K562 (cell line): Measurements from ENCODE around the gene NUDT22. TPM values are rescaled to one million over a fixed set of nuclear protein-coding genes. Genes with fewer than 3 reads are reported as not detected.

ENCODE experiments used
- ARID3A ChIP-seq: IDR thresholded peaks from 2 replicates; pipeline ENCODE4 v1.6.1; 2012; ENCODE audit warnings: low read depth, low read length, improper control_type of control experiment, borderline replicate concordance
- ATF1 ChIP-seq, 2 experiments: fragments of 450-650 bp in 1 of 2; IDR thresholded peaks; 2 replicates each; pipeline ENCODE4 v1.6.1; 2016; ENCODE audit warnings: missing compliant biosample characterization in 1 of 2, missing genetic modification characterization in 1 of 2
- BCL6 ChIP-seq: fragments of 250-450 bp; sonication (Bioruptor Pico); IDR thresholded peaks from 2 replicates; pipeline ENCODE4 v1.4.0; 2020
- E2F3 ChIP-seq: fragments of 250-450 bp; sonication (Bioruptor Pico); IDR thresholded peaks from 2 replicates; pipeline ENCODE4 v1.4.0; 2020; ENCODE audit warnings: mild to moderate bottlenecking
- ELK1 ChIP-seq: sonication (generic); formaldehyde crosslinking; IDR thresholded peaks from 2 replicates; pipeline ENCODE4 v1.8.1; 2022; ENCODE audit warnings: missing genetic modification reagents
- ERF ChIP-seq: fragments of 450-650 bp; formaldehyde crosslinking; IDR thresholded peaks from 2 replicates; pipeline ENCODE4 v1.4.0; 2020; ENCODE audit warnings: mild to moderate bottlenecking, mixed read lengths
- FIP1L1 ChIP-seq: fragments of 200-400 bp; formaldehyde crosslinking; IDR thresholded peaks from 2 replicates; pipeline ENCODE4 v1.6.1; 2018; ENCODE audit warnings: mild to moderate bottlenecking, low read depth, low read length; ENCODE audit not compliant: poor library complexity, severe bottlenecking
- HMGXB4 ChIP-seq: sonication (generic); formaldehyde crosslinking; IDR thresholded peaks from 2 replicates; pipeline ENCODE4 v1.8.1; 2023; ENCODE audit warnings: mild to moderate bottlenecking, missing genetic modification reagents
- MAFF ChIP-seq: IDR thresholded peaks from 2 replicates; pipeline ENCODE4 v1.6.1; 2012; ENCODE audit warnings: low read length, improper control_type of control experiment
- MTA3 ChIP-seq: fragments of 450-650 bp; formaldehyde crosslinking; IDR thresholded peaks from 2 replicates; pipeline ENCODE4 v1.6.1; 2017; ENCODE audit warnings: mild to moderate bottlenecking, borderline replicate concordance
- NEUROD1 ChIP-seq: fragments of 150-350 bp; IDR thresholded peaks from 2 replicates; pipeline ENCODE4 v1.6.1; 2014; ENCODE audit warnings: borderline replicate concordance, low read length, low read depth; ENCODE audit not compliant: partially characterized antibody
- PHF20 ChIP-seq: fragments of 450-650 bp; IDR thresholded peaks from 2 replicates; pipeline ENCODE4 v1.6.1; 2018; ENCODE audit not compliant: partially characterized antibody
- POLR2AphosphoS5 ChIP-seq: IDR thresholded peaks from 2 replicates; pipeline ENCODE4 v1.6.1; 2011; ENCODE audit warnings: mild to moderate bottlenecking, low read depth, low read length, moderate library complexity; ENCODE audit not compliant: control insufficient read depth, insufficient read depth
- POLR2B ChIP-seq: fragments of 450-650 bp; IDR thresholded peaks from 2 replicates; pipeline ENCODE4 v1.6.1; 2018; ENCODE audit warnings: low read depth; ENCODE audit not compliant: partially characterized antibody
- SIX5 ChIP-seq, 2 experiments: IDR thresholded peaks; 2 replicates each; pipeline ENCODE4 v1.6.1; 2011; ENCODE audit warnings: low read length in 2 of 2, borderline replicate concordance in 1 of 2, low read depth in 1 of 2, mild to moderate bottlenecking in 1 of 2, moderate library complexity in 1 of 2; ENCODE audit not compliant: insufficient read depth in 1 of 2
- SNRNP70 ChIP-seq: fragments of 200-400 bp; formaldehyde crosslinking; optimal IDR thresholded peaks from 2 replicates; pipeline ENCODE3; 2017; ENCODE audit warnings: low read depth, low read length
- TFE3 ChIP-seq: fragments of 450-650 bp; formaldehyde crosslinking; IDR thresholded peaks from 2 replicates; pipeline ENCODE4 v1.4.0; 2020; ENCODE audit warnings: mild to moderate bottlenecking, mixed read lengths
- XRCC3 ChIP-seq: fragments of 450-650 bp; IDR thresholded peaks from 2 replicates; pipeline ENCODE4 v1.6.1; 2017; ENCODE audit warnings: mild to moderate bottlenecking, moderate library complexity
- ZBTB5 ChIP-seq: fragments of 450-650 bp; IDR thresholded peaks from 2 replicates; pipeline ENCODE4 v1.6.1; 2017; ENCODE audit warnings: antibody characterized with exemption
- ZNF24 ChIP-seq: fragments of 450-650 bp; IDR thresholded peaks from 2 replicates; pipeline ENCODE4 v1.6.1; 2016
- polyA plus RNA-seq, 8 experiments: library from polyadenylated mRNA; depleted of rRNA in 4 of 8; stranded (reverse) in 5 of 8; unstranded in 3 of 8; fragments of >200 nt; fragmentation: Nextera tagmentation in 2 of 8; fragmentation: Illumina TruSeq in 1 of 8; extraction: Ambion mirVana in 2 of 8; extraction: Trizol in 1 of 8; gene quantifications; 2 replicates each; pipeline versions ENCODE4 v1.2.1 to v1.2.3, GENCODE V29; 2011 to 2014; ENCODE audit warnings: inconsistent platforms in 1 of 8, missing spikeins in 1 of 8
- total RNA-seq, 7 experiments: library from RNA; depleted of rRNA in 6 of 7; stranded (reverse); fragments of >200 nt in 6 of 7; fragmentation: Illumina TruSeq in 2 of 7; extraction: Trizol in 2 of 7; gene quantifications; 2 replicates each; pipeline versions ENCODE4 v1.2.1 to v1.2.3, GENCODE V29; 2011 to 2021; ENCODE audit warnings: low replicate concordance in 1 of 7

The NUDT22 gene
- total and polyA plus RNA-seq, 9 of the 15 experiments (the other 6 are each of a cell fraction or from before 2014, with no cell fraction given), result 6.3 to 92.6 (median 37.4) TPM

GRCh38 chr11:64224151-64224890, 1.8 kb upstream of the NUDT22 start (continued):
- TF ChIP-seq ZBTB5 (no peak), ZNF24 (no peak), TFE3 (CRISPR knock-in tag) (no peak), SNRNP70 (no peak), POLR2B (peak; percentile 70), PHF20 (no peak), ELK1 (CRISPR knock-in tag) (no peak), XRCC3 (no peak), HMGXB4 (CRISPR knock-in tag) (no peak), E2F3 (0 out of 2 replicates have a peak, but pooled peaks have one; percentile 25), POLR2AphosphoS5 (peak; percentile 55), MAFF (no peak), MTA3 (no peak), ERF (CRISPR knock-in tag) (no peak), NEUROD1 (no peak), ATF1 (CRISPR knock-in tag; IDR thresholded peaks at IDR 0.05) (no peak), ATF1 (tag; IDR thresholded peaks at IDR 0.05) (no peak), ARID3A (no peak), SIX5 (IDR thresholded peaks at IDR 0.05; ENCODE audit: borderline replicate concordance in 1 of 2, insufficient read depth in 1 of 2, low read depth in 1 of 2, low read length in 2 of 2) (no peak), FIP1L1 (peak; percentile 63), BCL6 (CRISPR knock-in tag) (no peak)
